Endodermal cell (in vitro differentiated cells): Measurements from ENCODE around the gene CR2. TPM values are rescaled to one million over a fixed set of nuclear protein-coding genes. Genes with fewer than 3 reads are reported as not detected.

ENCODE experiments used
- DNase-seq: peaks from one replicate; pipeline ENCODE4 v3.0.0-alpha.2; 2017
- H3K27ac ChIP-seq: 2 replicates; pipeline ENCODE4 v1.5.1; 2013; ENCODE audit warnings: mild to moderate bottlenecking, low read depth, low read length, moderate library complexity
- H3K27me3 ChIP-seq: 2 replicates; pipeline ENCODE4 v1.6.1; 2013; ENCODE audit warnings: mild to moderate bottlenecking, low read length, moderate library complexity; ENCODE audit not compliant: insufficient read depth, control insufficient read depth, poor library complexity, severe bottlenecking
- H3K36me3 ChIP-seq: 2 replicates; pipeline ENCODE4 v1.7.0; 2013; ENCODE audit warnings: mild to moderate bottlenecking, low read length, moderate library complexity; ENCODE audit not compliant: control insufficient read depth, insufficient read depth
- H3K4me1 ChIP-seq: one replicate; pipeline ENCODE4 v1.7.0; 2013; ENCODE audit warnings: low read length; ENCODE audit not compliant: control insufficient read depth, insufficient read depth
- H3K4me3 ChIP-seq: 2 replicates; pipeline ENCODE4 v1.5.1; 2013; ENCODE audit warnings: mild to moderate bottlenecking, low read length, moderate library complexity
- H3K9ac ChIP-seq: 2 replicates; pipeline ENCODE4 v1.6.1; 2013; ENCODE audit warnings: mild to moderate bottlenecking, low read length, moderate library complexity; ENCODE audit not compliant: poor library complexity, severe bottlenecking; ENCODE audit errors: extremely low read depth
- H3K9me3 ChIP-seq: 2 replicates; pipeline ENCODE4 v1.6.1; 2013; ENCODE audit warnings: mild to moderate bottlenecking, low read length, moderate library complexity; ENCODE audit not compliant: control insufficient read depth
- H3K27ac Mint-ChIP-seq: 2 replicates; pipeline ENCODE4 v1.8.0; 2020; ENCODE audit warnings: mixed read lengths
- H3K27me3 Mint-ChIP-seq: 2 replicates; pipeline ENCODE4 v1.8.0; 2021; ENCODE audit warnings: mild to moderate bottlenecking, mixed read lengths; ENCODE audit not compliant: insufficient read depth
- H3K36me3 Mint-ChIP-seq: 2 replicates; pipeline ENCODE4 v1.8.0; 2020; ENCODE audit warnings: low read depth, mixed read lengths
- H3K4me1 Mint-ChIP-seq: 2 replicates; pipeline ENCODE4 v1.8.0; 2020; ENCODE audit warnings: mixed read lengths
- H3K4me3 Mint-ChIP-seq: 2 replicates; pipeline ENCODE4 v1.8.0; 2020; ENCODE audit warnings: mild to moderate bottlenecking, moderate library complexity, mixed read lengths
- H3K9me3 Mint-ChIP-seq: 2 replicates; pipeline ENCODE4 v1.8.0; 2020; ENCODE audit warnings: mild to moderate bottlenecking, mixed read lengths
- WGBS, 2 experiments: methylation state at CpG; one replicate each; pipeline versions ENCODE4 v1.1.5 to v1.1.7; 2013; ENCODE audit warnings: missing lambda C conversion rate in 2 of 2, mixed read lengths in 1 of 2; ENCODE audit not compliant: insufficient coverage in 1 of 2, insufficient read length in 1 of 2; 5-methylcytosine and 5-hydroxymethylcytosine counted together
- long read RNA-seq, 4 experiments: library from polyadenylated mRNA in 2 of 4; library from RNA in 1 of 4; library from capped mRNA in 1 of 4; stranded (forward) in 3 of 4; unstranded in 1 of 4; transcript quantifications; one replicate each; pipeline ENCODE4 v2.0.0, GENCODE V29; 2020 to 2021; ENCODE audit warnings: inconsistent platforms in 1 of 4
- polyA plus RNA-seq, 2 experiments: library from polyadenylated mRNA; stranded (reverse); fragments of 50-300 nt; gene quantifications; one replicate each; pipeline ENCODE4 v1.2.3, GENCODE V29; 2013
- total RNA-seq, 2 donors: library from RNA; stranded (reverse); fragmentation: NEBNext Ultra II Directional in 1 of 2; extraction: Animal tissue kit (Norgen Biotek cat#: 25700) in 1 of 2; gene quantifications; 2 replicates in 1 of 2; 3 replicates in 1 of 2; pipeline ENCODE4 v1.2.1, GENCODE V29; 2021
- TF ChIP-seq, protein P1 (sequence below): fragments of 200-600 bp; sonication (generic); conservative IDR thresholded peaks from 2 replicates; pipeline ENCODE4 v1.5.0; 2021; ENCODE audit warnings: antibody characterized with exemption, mild to moderate bottlenecking

Gene CR2
- total RNA-seq = 1 to 10 TPM in 1 of 2 donors, under 1 TPM in 1; 0.48 to 2.1 TPM
- polyA plus RNA-seq (2013, experiment 1 of 2) = 0.36 TPM
- not detected for polyA plus RNA-seq (2013, experiment 2 of 2)
- long read RNA-seq, experiment 1 = 0 reads
- long read RNA-seq, experiment 2 = 0 reads
- long read RNA-seq, experiment 3, full-length matches to known transcripts = 2 of 3 reads
- long read RNA-seq, experiment 3, partial matches to known transcripts = 1 of 3 reads
- long read RNA-seq, experiment 3, other reads (novel, unspliced or antisense) = 0 of 3 reads
- long read RNA-seq, experiment 4 = 0 reads

DNA sequence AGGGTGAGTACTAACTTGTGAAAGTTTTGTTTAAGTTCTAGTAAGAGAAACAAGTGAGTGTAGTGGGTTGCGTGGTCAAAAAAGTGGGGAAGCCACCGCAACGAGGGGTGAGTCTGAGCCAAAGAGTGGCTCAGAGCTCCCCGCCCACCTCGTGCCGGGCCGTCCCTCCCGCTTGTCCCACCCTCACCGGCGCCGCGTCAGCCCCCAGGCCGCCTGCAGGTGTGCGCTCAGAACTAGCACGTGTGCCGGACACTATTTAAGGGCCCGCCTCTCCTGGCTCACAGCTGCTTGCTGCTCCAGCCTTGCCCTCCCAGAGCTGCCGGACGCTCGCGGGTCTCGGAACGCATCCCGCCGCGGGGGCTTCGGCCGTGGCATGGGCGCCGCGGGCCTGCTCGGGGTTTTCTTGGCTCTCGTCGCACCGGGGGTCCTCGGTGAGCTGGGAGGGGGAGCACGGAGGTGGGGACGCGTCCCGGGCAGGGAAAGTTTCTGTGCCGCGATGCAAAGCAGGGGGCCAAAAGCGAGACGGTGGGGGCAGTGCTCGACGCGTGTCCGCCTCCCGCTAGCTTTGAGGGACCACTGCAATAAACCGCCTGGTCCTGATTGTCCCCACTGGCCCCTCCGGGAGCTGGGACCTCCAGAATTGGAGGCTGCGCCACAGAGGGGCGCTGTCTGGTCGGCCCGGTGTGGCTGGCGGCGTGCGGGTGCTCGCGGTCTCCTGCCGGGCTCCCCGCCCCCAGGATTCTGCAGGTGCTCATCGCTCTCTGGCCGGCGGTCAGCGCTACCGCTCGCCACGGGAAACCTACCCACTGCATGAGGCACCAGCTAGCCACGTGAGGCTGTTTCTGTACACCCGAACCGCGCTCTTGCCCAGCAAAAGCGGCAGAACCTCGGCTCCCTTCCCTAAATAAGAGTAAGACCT is at the start of gene CR2:
TSS of gene CR2 (plus strand) at position 283 of the 919 bp plus-strand sequence. CDS start at position 374, 91 bp downstream.
- Histone ChIP-seq H3K27ac (no peak within 1 kb of the TSS), H3K4me3 (peak within 1 kb of the TSS; percentile 76), H3K9me3 (no peaks in the 10 kb centered on the region), H3K4me1 (no peaks in the 10 kb centered on the region), H3K9ac (no peak within 1 kb of the TSS), H3K27me3 (peaks cover 98% of the 10 kb centered on the region), H3K36me3 (no peaks in the 10 kb centered on the region)
- TF ChIP-seq, protein P1, sequence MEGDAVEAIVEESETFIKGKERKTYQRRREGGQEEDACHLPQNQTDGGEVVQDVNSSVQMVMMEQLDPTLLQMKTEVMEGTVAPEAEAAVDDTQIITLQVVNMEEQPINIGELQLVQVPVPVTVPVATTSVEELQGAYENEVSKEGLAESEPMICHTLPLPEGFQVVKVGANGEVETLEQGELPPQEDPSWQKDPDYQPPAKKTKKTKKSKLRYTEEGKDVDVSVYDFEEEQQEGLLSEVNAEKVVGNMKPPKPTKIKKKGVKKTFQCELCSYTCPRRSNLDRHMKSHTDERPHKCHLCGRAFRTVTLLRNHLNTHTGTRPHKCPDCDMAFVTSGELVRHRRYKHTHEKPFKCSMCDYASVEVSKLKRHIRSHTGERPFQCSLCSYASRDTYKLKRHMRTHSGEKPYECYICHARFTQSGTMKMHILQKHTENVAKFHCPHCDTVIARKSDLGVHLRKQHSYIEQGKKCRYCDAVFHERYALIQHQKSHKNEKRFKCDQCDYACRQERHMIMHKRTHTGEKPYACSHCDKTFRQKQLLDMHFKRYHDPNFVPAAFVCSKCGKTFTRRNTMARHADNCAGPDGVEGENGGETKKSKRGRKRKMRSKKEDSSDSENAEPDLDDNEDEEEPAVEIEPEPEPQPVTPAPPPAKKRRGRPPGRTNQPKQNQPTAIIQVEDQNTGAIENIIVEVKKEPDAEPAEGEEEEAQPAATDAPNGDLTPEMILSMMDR = peak; percentile 78
- Mint-ChIP-seq H3K27ac (no peak within 1 kb of the TSS), H3K36me3 (no peaks in the 10 kb centered on the region), H3K9me3 (no peaks in the 10 kb centered on the region), H3K4me1 (no peaks in the 10 kb centered on the region), H3K4me3 (peak within 1 kb of the TSS; percentile 53), H3K27me3 (peaks cover 37% of the 10 kb centered on the region)
- 0 to 2% methylated on average over 9 to 75 of the region's 75 CpGs for WGBS, 2 experiments
- DNase-seq = peak; percentile 92

DNA sequence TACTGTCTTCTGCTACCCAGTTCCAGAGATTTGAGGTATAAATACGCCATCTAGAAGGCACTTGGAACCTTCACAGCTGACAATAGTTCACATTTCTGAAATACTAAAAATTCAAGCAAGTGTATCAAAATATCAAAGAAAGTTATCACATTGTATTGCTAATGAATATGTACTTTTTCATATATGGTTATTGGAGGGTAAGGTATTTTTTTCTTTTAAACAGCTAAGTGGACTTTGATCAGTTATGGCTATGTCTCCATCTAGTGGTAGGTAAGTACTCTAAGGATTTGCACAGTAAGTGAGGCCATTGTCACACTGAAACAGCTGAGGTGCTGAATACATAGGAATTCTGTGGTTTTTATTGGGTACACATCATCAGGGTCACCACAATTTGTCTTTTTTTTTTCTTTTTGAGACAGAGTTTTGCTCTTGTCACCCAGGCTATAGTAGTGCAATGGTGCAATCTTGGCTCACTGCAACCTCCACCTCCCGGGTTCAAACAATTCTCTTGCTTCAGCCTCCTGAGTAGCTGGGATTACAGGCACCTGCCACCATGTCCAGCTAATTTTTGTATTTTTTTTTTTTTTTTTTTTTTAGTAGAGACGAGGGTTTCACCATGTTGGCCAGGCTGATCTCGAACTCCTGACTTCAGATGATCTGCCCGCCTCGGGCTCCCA is 49.1 kb upstream of the CR2 start:
- no peak overlapping the region for H3K27ac Mint-ChIP-seq
- Histone ChIP-seq H3K9me3 (no peaks in the 10 kb centered on the region), H3K27ac (no peak overlapping the region), H3K4me3 (no peak overlapping the region), H3K27me3 (peaks cover 5% of the 10 kb centered on the region), H3K9ac (no peak overlapping the region), H3K4me1 (no peaks in the 10 kb centered on the region), H3K36me3 (no peaks in the 10 kb centered on the region)
- WGBS, 2 experiments = 80 to 100% methylated on average over 1 to 6 of the region's 6 CpGs
- no peaks in the 10 kb centered on the region for H3K9me3 Mint-ChIP-seq
- TF ChIP-seq, protein P1 = peak; percentile 93
- H3K4me1 Mint-ChIP-seq = no peaks in the 10 kb centered on the region
- H3K4me3 Mint-ChIP-seq = no peak overlapping the region
- no peaks in the 10 kb centered on the region for H3K36me3 Mint-ChIP-seq
- peaks cover 3% of the 10 kb centered on the region for H3K27me3 Mint-ChIP-seq
- DNase-seq = no peak

GRCh38 chr1:207405814-207406213 is 48.3 kb upstream of the CR2 start:
- no peak overlapping the region for H3K27ac Mint-ChIP-seq

More at GRCh38 chr1:207405814-207406213, 48.3 kb upstream of the CR2 start:
- no peaks in the 10 kb centered on the region for H3K9me3 ChIP-seq
- Mint-ChIP-seq H3K4me3 (no peak overlapping the region), H3K27me3 (peaks cover 3% of the 10 kb centered on the region), H3K36me3 (no peaks in the 10 kb centered on the region), H3K4me1 (no peaks in the 10 kb centered on the region), H3K9me3 (no peaks in the 10 kb centered on the region)
- H3K4me3 ChIP-seq = no peak overlapping the region
- H3K9ac ChIP-seq = no peak overlapping the region
- no peaks in the 10 kb centered on the region for H3K36me3 ChIP-seq
- H3K4me1 ChIP-seq = no peaks in the 10 kb centered on the region
- TF ChIP-seq, protein P1 = no peak
- H3K27ac ChIP-seq = no peak overlapping the region
- H3K27me3 ChIP-seq = peaks cover 5% of the 10 kb centered on the region
- no peak for DNase-seq
